NT2/D1 (cell line): Measurements from ENCODE around the gene C11orf68.

Source experiments
- SUZ12 ChIP-seq: IDR thresholded peaks from 2 replicates; pipeline ENCODE4 v1.6.1; 2011; ENCODE audit not compliant: insufficient read length, insufficient read depth; ENCODE audit errors: extremely low read depth
- YY1 ChIP-seq: IDR thresholded peaks from 2 replicates; pipeline ENCODE4 v1.6.1; 2011; ENCODE audit not compliant: insufficient read length, insufficient read depth
- ZNF274 ChIP-seq: IDR thresholded peaks from 2 replicates; pipeline ENCODE4 v1.6.1; 2011; ENCODE audit warnings: mild to moderate bottlenecking, low read depth, low read length

DNA sequence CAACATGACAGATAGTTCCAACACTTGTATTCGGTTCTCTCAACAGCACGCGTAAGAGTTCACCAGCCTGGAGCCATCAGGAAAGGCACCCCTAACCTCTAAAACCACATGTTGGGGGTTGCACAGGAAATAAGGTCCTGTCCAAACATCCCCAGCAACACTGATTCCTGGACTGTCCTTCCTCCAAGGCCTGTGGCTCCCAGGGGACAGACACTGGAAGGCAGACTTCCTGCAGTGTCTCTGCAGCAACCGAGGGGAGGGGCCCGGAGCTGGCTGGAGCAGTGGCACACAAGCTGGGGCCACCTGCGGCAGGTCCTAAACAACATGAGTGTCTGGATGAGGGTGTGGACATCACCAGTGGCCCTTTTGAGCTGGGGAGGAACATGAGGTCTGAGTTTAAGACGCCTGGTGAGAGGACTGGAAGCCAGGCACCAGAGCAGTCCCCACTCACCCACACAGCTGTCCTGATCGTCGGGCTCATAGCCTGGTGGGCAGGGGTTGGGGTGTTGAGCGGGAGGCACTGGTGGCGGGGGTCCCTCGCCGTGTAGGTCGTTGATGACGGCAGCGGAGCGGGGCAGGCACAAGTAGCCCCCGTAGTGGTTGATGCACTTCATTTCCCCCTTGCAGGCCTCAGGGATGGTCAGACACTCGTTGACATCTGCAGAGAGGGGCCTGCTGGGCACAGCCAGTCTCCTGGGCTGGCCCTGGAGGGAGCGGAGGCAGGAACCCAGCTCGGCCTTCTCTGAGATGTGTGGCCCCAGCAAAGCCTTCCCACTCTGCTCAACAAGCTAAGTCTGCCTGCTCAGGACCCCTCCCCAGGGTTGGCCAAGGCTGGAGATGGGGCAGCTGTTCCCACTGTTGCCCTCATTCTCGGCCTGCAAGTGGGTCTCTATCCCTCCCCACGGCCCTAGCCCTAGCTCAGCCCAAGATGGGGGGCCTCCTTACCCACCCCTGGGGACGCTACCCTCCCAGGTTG, 47.9 kb downstream of the C11orf68 start:
- TF ChIP-seq SUZ12 (no peak), ZNF274 (no peak), YY1 (no peak)
